Measurements from ENCODE around the gene MLF2. TPM values are rescaled to one million over a fixed set of nuclear protein-coding genes. Genes with fewer than 3 reads are reported as not detected.

The MLF2 gene
- total RNA-seq, 2 experiments from 2014 or later, result 114 to 121 TPM

GRCh38 chr12:6790496-6791150 is 37.7 kb upstream of the MLF2 start:
- TF ChIP-seq CTCF (IDR thresholded peaks at IDR 0.05), result no peak

GRCh38 chr12:6788972-6789924 is 36.3 kb upstream of the MLF2 start, which contains the start of gene CD4:
CD4 (plus strand) TSS chr12:6789528; CDS start chr12:6800139, 10,611 bp downstream.
- peak; percentile 51 for ATAC-seq (ENCODE audit: poor library complexity)
- peak within 1 kb of the TSS; percentile 96 for H3K4me3 Mint-ChIP-seq
- H3K36me3 Mint-ChIP-seq (ENCODE audit: low read depth), result peaks cover 42% of the 10 kb centered on the region
- no peaks in the 10 kb centered on the region for H3K9me3 Mint-ChIP-seq
- ChIA-PET CTCF (interaction anchor here (1.5 to 3.9 kb wide), 2 partner anchors 23 to 36 kb away, joined by 6 to 21 read pairs; partner anchors contain the start of genes MLF2 and PTMS), POLR2A (interaction anchor here (0.8 to 3.6 kb wide), 21 partner anchors 9 to 183 kb away, joined by 3 to 20 read pairs (median 8); partner anchors contain the start of genes C12orf57, CDCA3, CHD4 and COPS7A)
- Histone ChIP-seq H3K36me3 (ENCODE audit: insufficient read depth, low read length) (peaks cover 9% of the 10 kb centered on the region), H3K4me3 (ENCODE audit: low read length) (peak within 1 kb of the TSS; percentile 66), H3K9me3 (ENCODE audit: control insufficient read depth in 1 of 2, insufficient read depth in 1 of 2, low read length in 2 of 2) (no peaks in the 10 kb centered on the region), H3K4me1 (ENCODE audit: insufficient read depth, low read length) (peaks cover 89% of the 10 kb centered on the region), H3K27ac (ENCODE audit: low read depth in 1 of 2, low read length in 2 of 2) (peak within 1 kb of the TSS; percentile 72 to 91), H3K27me3 (ENCODE audit: control insufficient read depth in 1 of 2, insufficient read depth in 2 of 2, low read length in 2 of 2) (no peaks in the 10 kb centered on the region)
- intact Hi-C loops (cut with DNase I, micrococcal nuclease), result loop anchor here in 1 of 2 experiments (2.0 to 5.0 kb wide), 2 partner anchors 38 to 62 kb away; partner anchors contain the start of genes CDCA3 and P3H3
- H3K27me3 Mint-ChIP-seq, result no peaks in the 10 kb centered on the region
- H3K27ac Mint-ChIP-seq, result peak within 1 kb of the TSS; percentile 93
- no peak for TF ChIP-seq CTCF (IDR thresholded peaks at IDR 0.05)
- peaks cover 81% of the 10 kb centered on the region for H3K4me1 Mint-ChIP-seq (ENCODE audit: low read depth)
- peak; percentile 48 to 91 (median 76) for DNase-seq

More at GRCh38 chr12:6790496-6791150, 37.7 kb upstream of the MLF2 start:
- no peaks in the 10 kb centered on the region for H3K9me3 ChIP-seq (ENCODE audit: control insufficient read depth in 1 of 2, insufficient read depth in 1 of 2, low read length in 2 of 2)
- CTCF ChIA-PET, result interaction anchor here (3.9 kb wide), 1 partner anchor 37 kb away, joined by 21 read pairs; the partner anchor contains the start of gene MLF2
- POLR2A ChIA-PET, result interaction anchor here (1.3 to 3.6 kb wide), 11 partner anchors 8 to 101 kb away, joined by 4 to 20 read pairs (median 11); partner anchors contain the start of genes CDCA3, COPS7A, GPR162 and LAG3
- H3K36me3 Mint-ChIP-seq (ENCODE audit: low read depth), result peaks cover 55% of the 10 kb centered on the region
- ATAC-seq (ENCODE audit: poor library complexity) (peak; percentile 24), DNase-seq (peak in 11 of 14 experiments; percentile 33 to 77 (median 44))
- H3K36me3 ChIP-seq (ENCODE audit: insufficient read depth, low read length), result peaks cover 23% of the 10 kb centered on the region
- H3K9me3 Mint-ChIP-seq, result no peaks in the 10 kb centered on the region
- H3K27ac Mint-ChIP-seq, result peak overlapping the region; percentile 93
- intact Hi-C loops (cut with DNase I, micrococcal nuclease), result loop anchor here in 1 of 2 experiments (5.0 kb wide), 1 partner anchor 183 kb away; the partner anchor contains the start of gene CHD4
- H3K27ac ChIP-seq (ENCODE audit: low read depth in 1 of 2, low read length in 2 of 2), result peak overlapping the region; percentile 72 to 81
- peak overlapping the region; percentile 96 for H3K4me3 Mint-ChIP-seq
- H3K4me1 Mint-ChIP-seq (ENCODE audit: low read depth), result peaks cover 77% of the 10 kb centered on the region
- H3K4me3 ChIP-seq (ENCODE audit: low read length), result peak overlapping the region; percentile 66
- no peaks in the 10 kb centered on the region for H3K27me3 Mint-ChIP-seq
- peaks cover 85% of the 10 kb centered on the region for H3K4me1 ChIP-seq (ENCODE audit: insufficient read depth, low read length)
- no peaks in the 10 kb centered on the region for H3K27me3 ChIP-seq (ENCODE audit: control insufficient read depth in 1 of 2, insufficient read depth in 2 of 2, low read length in 2 of 2)

GRCh38 chr12:6787309-6787708 is 34.4 kb upstream of the MLF2 start:
- no peaks in the 10 kb centered on the region for H3K36me3 ChIP-seq (ENCODE audit: insufficient read depth, low read length)
- H3K9me3 Mint-ChIP-seq, result no peaks in the 10 kb centered on the region
- POLR2A ChIA-PET, result interaction anchor here (0.6 to 1.5 kb wide), 8 partner anchors 9 to 155 kb away, joined by 3 to 6 read pairs (median 4); partner anchors contain the start of genes COPS7A, MLF2, PTMS and SPSB2
- peaks cover 89% of the 10 kb centered on the region for H3K4me1 ChIP-seq (ENCODE audit: insufficient read depth, low read length)
- ATAC-seq (ENCODE audit: poor library complexity), result no peak
- no peak for DNase-seq
- intact Hi-C loops (cut with DNase I, micrococcal nuclease), result loop anchor here in 1 of 2 experiments (2.0 to 5.0 kb wide), 2 partner anchors 35 to 40 kb away; partner anchors contain the start of genes MLF2 and P3H3
- H3K27me3 Mint-ChIP-seq, result no peaks in the 10 kb centered on the region
- H3K9me3 ChIP-seq (ENCODE audit: control insufficient read depth in 1 of 2, insufficient read depth in 1 of 2, low read length in 2 of 2), result no peaks in the 10 kb centered on the region
- H3K27ac ChIP-seq (ENCODE audit: low read depth in 1 of 2, low read length in 2 of 2), result peak overlapping the region; percentile 58 to 80
- CTCF ChIA-PET, result interaction anchor here (1.5 to 3.0 kb wide), 3 partner anchors 21 to 48 kb away, joined by 3 to 12 read pairs (median 11); partner anchors contain the start of genes MLF2 and PTMS
- no peaks in the 10 kb centered on the region for H3K27me3 ChIP-seq (ENCODE audit: control insufficient read depth in 1 of 2, insufficient read depth in 2 of 2, low read length in 2 of 2)
- H3K4me1 Mint-ChIP-seq (ENCODE audit: low read depth), result peaks cover 80% of the 10 kb centered on the region
- peaks cover 25% of the 10 kb centered on the region for H3K36me3 Mint-ChIP-seq (ENCODE audit: low read depth)
- peak overlapping the region; percentile 72 for H3K4me3 Mint-ChIP-seq
- no peak overlapping the region for H3K4me3 ChIP-seq (ENCODE audit: low read length)
- peak overlapping the region; percentile 93 for H3K27ac Mint-ChIP-seq
- TF ChIP-seq CTCF (IDR thresholded peaks at IDR 0.05), result no peak

All from CD4-positive, alpha-beta T cell (primary cell).